GM18867 (cell line): ENCODE measurements around the gene ACAD9.

ENCODE experiments used
- ATAC-seq: cut with Tn5 transposase; IDR thresholded peaks from one replicate; pipeline ENCODE4 v1.9.1; 2021; ENCODE audit warnings: mild to moderate bottlenecking, moderate library complexity; ENCODE audit not compliant: unreplicated experiment

Gene ACAD9

GRCh38 chr3:128932516-128933212 lies 53.2 kb downstream of the ACAD9 start:
- no peak for ATAC-seq

- no peak for ATAC-seq
Measured at GRCh38 chr3:128933213-128933921, 53.9 kb downstream of the ACAD9 start.

GRCh38 chr3:128933922-128934253 lies 54.5 kb downstream of the ACAD9 start:
- ATAC-seq = no peak

- ATAC-seq = no peak
Measured at GRCh38 chr3:128935922-128936321, 56.5 kb downstream of the ACAD9 start.

- ATAC-seq = no peak
Measured at GRCh38 chr3:128936341-128936740, 56.9 kb downstream of the ACAD9 start.

- no peak for ATAC-seq
Measured at GRCh38 chr3:128940252-128940651, 60.8 kb downstream of the ACAD9 start.

- ATAC-seq = no peak
Measured at GRCh38 chr3:128942161-128942952, 62.9 kb downstream of the ACAD9 start.

- no peak for ATAC-seq
Measured at GRCh38 chr3:128945041-128945877, 65.8 kb downstream of the ACAD9 start.

- ATAC-seq = no peak
Measured at GRCh38 chr3:128945878-128946175, 66.4 kb downstream of the ACAD9 start.

GRCh38 chr3:128946411-128946810 lies 67.0 kb downstream of the ACAD9 start:
- ATAC-seq = no peak

GRCh38 chr3:128949158-128949557 lies 69.7 kb downstream of the ACAD9 start:
- no peak for ATAC-seq

- ATAC-seq = no peak
Measured at GRCh38 chr3:128950223-128950938, 71.0 kb downstream of the ACAD9 start.

GRCh38 chr3:128956440-128956839 lies 77.0 kb downstream of the ACAD9 start:
- ATAC-seq = no peak
